K562 treated with DMSO at 1 percent for 24 hours (cell line): Measurements from ENCODE around the gene USP17L30. TPM values are rescaled to one million over a fixed set of nuclear protein-coding genes. Genes with fewer than 3 reads are reported as not detected.

ENCODE experiments used
- total RNA-seq: library from RNA; unstranded; fragments of 300-600 nt; gene quantifications from 2 replicates; pipeline ENCODE4 v1.2.3, GENCODE V29; 2022; ENCODE audit warnings: low read depth; ENCODE audit not compliant: insufficient read depth

The USP17L30 gene, protein sequence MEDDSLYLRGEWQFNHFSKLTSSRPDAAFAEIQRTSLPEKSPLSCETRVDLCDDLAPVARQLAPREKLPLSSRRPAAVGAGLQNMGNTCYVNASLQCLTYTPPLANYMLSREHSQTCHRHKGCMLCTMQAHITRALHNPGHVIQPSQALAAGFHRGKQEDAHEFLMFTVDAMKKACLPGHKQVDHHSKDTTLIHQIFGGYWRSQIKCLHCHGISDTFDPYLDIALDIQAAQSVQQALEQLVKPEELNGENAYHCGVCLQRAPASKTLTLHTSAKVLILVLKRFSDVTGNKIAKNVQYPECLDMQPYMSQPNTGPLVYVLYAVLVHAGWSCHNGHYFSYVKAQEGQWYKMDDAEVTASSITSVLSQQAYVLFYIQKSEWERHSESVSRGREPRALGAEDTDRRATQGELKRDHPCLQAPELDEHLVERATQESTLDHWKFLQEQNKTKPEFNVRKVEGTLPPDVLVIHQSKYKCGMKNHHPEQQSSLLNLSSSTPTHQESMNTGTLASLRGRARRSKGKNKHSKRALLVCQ
- total RNA-seq: not detected in 2 replicates

DNA sequence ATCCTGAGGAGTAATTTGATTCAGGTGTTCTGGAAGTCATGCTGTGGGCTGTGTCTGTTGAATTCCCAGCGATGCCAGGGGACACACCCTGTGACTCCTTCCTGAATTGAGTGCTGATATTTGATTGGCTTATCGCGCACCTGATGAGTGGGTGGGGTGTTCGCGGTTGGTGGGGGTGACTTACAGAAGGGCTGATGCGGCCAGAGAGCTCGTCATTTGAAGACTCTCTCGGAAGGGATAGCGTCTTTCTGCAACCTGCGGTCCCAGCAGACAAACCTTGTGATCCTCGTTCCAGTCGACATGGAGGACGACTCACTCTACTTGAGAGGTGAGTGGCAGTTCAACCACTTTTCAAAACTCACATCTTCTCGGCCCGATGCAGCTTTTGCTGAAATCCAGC lies at the start of gene USP17L30:
USP17L30 (plus strand) TSS at position 301 of the 400 bp plus-strand sequence; CDS start at position 301, 0 bp downstream.

GRCh38 chr4:9324865-9325264 lies 38.1 kb upstream of the USP17L30 start, which contains the start of gene USP17L24:
TSS of gene USP17L24 (plus strand) at chr4:9325165. CDS start at chr4:9325165, 0 bp downstream.

GRCh38 chr4:9329611-9330010 lies 33.3 kb upstream of the USP17L30 start, which contains the start of gene USP17L25:
TSS of gene USP17L25 (plus strand) at chr4:9329911. CDS start at chr4:9329911, 0 bp downstream.

GRCh38 chr4:9334358-9334757 lies 28.6 kb upstream of the USP17L30 start, which contains the start of gene USP17L26:
TSS of gene USP17L26 (plus strand) at chr4:9334658. CDS start at chr4:9334658, 0 bp downstream.

DNA sequence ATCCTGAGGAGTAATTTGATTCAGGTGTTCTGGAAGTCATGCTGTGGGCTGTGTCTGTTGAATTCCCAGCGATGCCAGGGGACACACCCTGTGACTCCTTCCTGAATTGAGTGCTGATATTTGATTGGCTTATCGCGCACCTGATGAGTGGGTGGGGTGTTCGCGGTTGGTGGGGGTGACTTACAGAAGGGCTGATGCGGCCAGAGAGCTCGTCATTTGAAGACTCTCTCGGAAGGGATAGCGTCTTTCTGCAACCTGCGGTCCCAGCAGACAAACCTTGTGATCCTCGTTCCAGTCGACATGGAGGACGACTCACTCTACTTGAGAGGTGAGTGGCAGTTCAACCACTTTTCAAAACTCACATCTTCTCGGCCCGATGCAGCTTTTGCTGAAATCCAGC lies 23.8 kb upstream of the USP17L30 start, which contains the start of gene USP17L5:
USP17L5 (plus strand) TSS at position 301 of the 400 bp plus-strand sequence; CDS start at position 301, 0 bp downstream.

DNA sequence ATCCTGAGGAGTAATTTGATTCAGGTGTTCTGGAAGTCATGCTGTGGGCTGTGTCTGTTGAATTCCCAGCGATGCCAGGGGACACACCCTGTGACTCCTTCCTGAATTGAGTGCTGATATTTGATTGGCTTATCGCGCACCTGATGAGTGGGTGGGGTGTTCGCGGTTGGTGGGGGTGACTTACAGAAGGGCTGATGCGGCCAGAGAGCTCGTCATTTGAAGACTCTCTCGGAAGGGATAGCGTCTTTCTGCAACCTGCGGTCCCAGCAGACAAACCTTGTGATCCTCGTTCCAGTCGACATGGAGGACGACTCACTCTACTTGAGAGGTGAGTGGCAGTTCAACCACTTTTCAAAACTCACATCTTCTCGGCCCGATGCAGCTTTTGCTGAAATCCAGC lies 19.1 kb upstream of the USP17L30 start, which contains the start of gene USP17L27:
USP17L27 (plus strand) TSS at position 301 of the 400 bp plus-strand sequence; CDS start at position 301, 0 bp downstream.

DNA sequence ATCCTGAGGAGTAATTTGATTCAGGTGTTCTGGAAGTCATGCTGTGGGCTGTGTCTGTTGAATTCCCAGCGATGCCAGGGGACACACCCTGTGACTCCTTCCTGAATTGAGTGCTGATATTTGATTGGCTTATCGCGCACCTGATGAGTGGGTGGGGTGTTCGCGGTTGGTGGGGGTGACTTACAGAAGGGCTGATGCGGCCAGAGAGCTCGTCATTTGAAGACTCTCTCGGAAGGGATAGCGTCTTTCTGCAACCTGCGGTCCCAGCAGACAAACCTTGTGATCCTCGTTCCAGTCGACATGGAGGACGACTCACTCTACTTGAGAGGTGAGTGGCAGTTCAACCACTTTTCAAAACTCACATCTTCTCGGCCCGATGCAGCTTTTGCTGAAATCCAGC lies 14.3 kb upstream of the USP17L30 start, which contains the start of gene USP17L28:
USP17L28 (plus strand) TSS at position 301 of the 400 bp plus-strand sequence; CDS start at position 301, 0 bp downstream.

DNA sequence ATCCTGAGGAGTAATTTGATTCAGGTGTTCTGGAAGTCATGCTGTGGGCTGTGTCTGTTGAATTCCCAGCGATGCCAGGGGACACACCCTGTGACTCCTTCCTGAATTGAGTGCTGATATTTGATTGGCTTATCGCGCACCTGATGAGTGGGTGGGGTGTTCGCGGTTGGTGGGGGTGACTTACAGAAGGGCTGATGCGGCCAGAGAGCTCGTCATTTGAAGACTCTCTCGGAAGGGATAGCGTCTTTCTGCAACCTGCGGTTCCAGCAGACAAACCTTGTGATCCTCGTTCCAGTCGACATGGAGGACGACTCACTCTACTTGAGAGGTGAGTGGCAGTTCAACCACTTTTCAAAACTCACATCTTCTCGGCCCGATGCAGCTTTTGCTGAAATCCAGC lies 9.6 kb upstream of the USP17L30 start, which contains the start of gene USP17L29:
USP17L29 (plus strand) TSS at position 301 of the 400 bp plus-strand sequence; CDS start at position 301, 0 bp downstream.

Other genes with a start within 250 kb of the USP17L30 start
- not detected in 2 replicates for gene FAM90A26, start 192.7 kb upstream of the USP17L30 start, total RNA-seq
- not detected in 2 replicates for gene USP17L10, start 152.5 kb upstream of the USP17L30 start, total RNA-seq
- gene USP17L11, start 147.7 kb upstream of the USP17L30 start, total RNA-seq: not detected in 2 replicates
- gene USP17L12, start 143.0 kb upstream of the USP17L30 start, total RNA-seq: not detected in 2 replicates
- gene USP17L13, start 138.2 kb upstream of the USP17L30 start, total RNA-seq: not detected in 2 replicates
- not detected in 2 replicates for gene USP17L15, start 128.7 kb upstream of the USP17L30 start, total RNA-seq
- not detected in 2 replicates for gene USP17L17, start 119.2 kb upstream of the USP17L30 start, total RNA-seq
- not detected in 2 replicates for gene USP17L18, start 114.5 kb upstream of the USP17L30 start, total RNA-seq
- gene USP17L19, start 109.8 kb upstream of the USP17L30 start, total RNA-seq: not detected in 2 replicates
- not detected in 2 replicates for gene USP17L20, start 105.0 kb upstream of the USP17L30 start, total RNA-seq
- gene USP17L21, start 100.3 kb upstream of the USP17L30 start, total RNA-seq: not detected in 2 replicates
- not detected in 2 replicates for gene USP17L22, start 95.5 kb upstream of the USP17L30 start, total RNA-seq
- gene USP17L24, start 38.0 kb upstream of the USP17L30 start, total RNA-seq: not detected in 2 replicates
- gene USP17L25, start 33.2 kb upstream of the USP17L30 start, total RNA-seq: not detected in 2 replicates
- gene USP17L26, start 28.5 kb upstream of the USP17L30 start, total RNA-seq: not detected in 2 replicates
- gene USP17L5, start 23.7 kb upstream of the USP17L30 start, total RNA-seq: not detected in 2 replicates
- not detected in 2 replicates for gene USP17L27, start 19.0 kb upstream of the USP17L30 start, total RNA-seq
- gene USP17L28, start 14.2 kb upstream of the USP17L30 start, total RNA-seq: not detected in 2 replicates
- not detected in 2 replicates for gene USP17L29, start 9.5 kb upstream of the USP17L30 start, total RNA-seq
- not detected in 2 replicates for gene DEFB131A, start 81.3 kb downstream of the USP17L30 start, total RNA-seq